H7 (cell line): Measurements from ENCODE around the gene PDE4B. TPM values are rescaled to one million over a fixed set of nuclear protein-coding genes. Genes with fewer than 3 reads are reported as not detected.
"Not testable (repeated sequence)": the region's sequence is repeated elsewhere in the genome, so short reads cannot be mapped to it uniquely, and the experiment has no call there.

Experiments used
- DNase-seq: peaks from one replicate; pipeline ENCODE4 v3.0.0; 2012
- H3K27me3 ChIP-seq: 2 replicates; pipeline ENCODE4 v1.6.0; 2011; ENCODE audit warnings: mild to moderate bottlenecking, low read length; ENCODE audit not compliant: control insufficient read depth, insufficient read depth
- H3K36me3 ChIP-seq: replicated peaks from 2 replicates; pipeline ENCODE4 v1.5.1; 2011; ENCODE audit warnings: low read length; ENCODE audit not compliant: control insufficient read depth, insufficient read depth
- H3K4me3 ChIP-seq: 2 replicates; pipeline ENCODE4 v1.5.1; 2011; ENCODE audit warnings: low read depth, mild to moderate bottlenecking, control low read depth, low read length, moderate library complexity; ENCODE audit not compliant: insufficient read depth
- total RNA-seq: library from RNA; depleted of rRNA; stranded (reverse); fragments of >200 nt; shearing (Covaris generic); gene quantifications from 2 replicates; pipeline ENCODE4 v1.2.3, GENCODE V29; 2014

PDE4B gene
- total RNA-seq, 1 experiment from 2014 or later: 4.1 TPM

DNA sequence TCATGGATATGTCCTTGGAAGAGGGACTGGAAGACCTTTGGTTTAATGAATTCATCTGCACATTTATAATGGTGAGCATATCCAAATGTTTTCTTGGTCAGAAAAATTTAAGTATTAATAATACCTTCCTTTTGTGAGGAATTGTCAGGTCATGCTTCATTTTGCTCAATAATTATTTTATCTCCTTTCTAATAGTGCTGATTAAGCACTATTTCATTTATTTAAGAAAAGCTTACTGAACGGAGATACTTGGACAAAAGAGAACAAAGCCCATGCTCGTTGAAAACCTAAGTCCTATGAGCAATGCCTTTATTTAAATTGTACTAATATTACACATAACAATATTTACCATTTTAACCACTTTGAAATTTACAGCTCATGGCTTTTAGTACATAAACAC lies 281.5 kb downstream of the PDE4B start:
- Histone ChIP-seq H3K4me3 (no peak overlapping the region), H3K36me3 (no peaks in the 10 kb centered on the region), H3K27me3 (no peaks in the 10 kb centered on the region)
- no peak for DNase-seq

DNA sequence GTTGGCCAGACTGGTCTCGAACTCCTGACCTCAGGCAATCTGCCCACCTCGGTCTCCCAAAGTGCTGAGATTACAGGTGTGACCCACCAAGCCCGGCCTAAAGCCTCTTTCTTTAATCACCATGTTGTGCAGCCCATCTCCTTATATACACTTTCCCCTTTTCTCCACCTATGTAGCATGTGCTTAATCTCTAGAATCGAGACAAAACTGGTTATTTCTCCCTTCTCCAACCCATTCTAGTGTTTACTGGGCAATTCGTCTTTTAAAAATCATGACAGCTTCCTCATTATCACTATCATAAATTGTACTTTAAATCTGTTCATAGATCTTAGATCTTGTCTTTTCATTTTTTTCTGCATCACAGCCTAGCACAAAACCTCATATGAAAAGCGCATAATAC lies 285.7 kb downstream of the PDE4B start:
- DNase-seq: no peak
- no peaks in the 10 kb centered on the region for H3K36me3 ChIP-seq
- H3K4me3 ChIP-seq: no peak overlapping the region
- no peaks in the 10 kb centered on the region for H3K27me3 ChIP-seq

DNA sequence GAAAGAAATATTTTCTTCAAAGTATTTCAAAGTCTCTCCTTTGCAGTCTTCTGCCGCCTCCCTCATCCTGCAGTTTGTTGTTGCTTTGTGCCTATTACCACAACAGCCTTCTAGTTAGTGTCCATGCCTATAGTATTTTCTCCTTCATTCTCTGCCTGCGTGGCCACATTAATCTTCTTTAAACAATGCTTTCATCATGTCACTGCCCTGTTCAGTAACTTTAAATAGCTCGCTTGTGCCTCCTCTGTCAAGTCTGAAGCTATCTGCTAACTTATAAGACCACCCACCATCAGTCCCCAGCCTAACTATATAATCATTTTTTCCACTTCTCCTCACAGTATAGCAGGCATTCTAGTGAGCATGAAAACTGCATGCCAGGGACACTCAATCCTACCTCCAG lies 290.3 kb downstream of the PDE4B start:
- H3K36me3 ChIP-seq: no peaks in the 10 kb centered on the region
- no peaks in the 10 kb centered on the region for H3K27me3 ChIP-seq
- DNase-seq: no peak
- H3K4me3 ChIP-seq: no peak overlapping the region

DNA sequence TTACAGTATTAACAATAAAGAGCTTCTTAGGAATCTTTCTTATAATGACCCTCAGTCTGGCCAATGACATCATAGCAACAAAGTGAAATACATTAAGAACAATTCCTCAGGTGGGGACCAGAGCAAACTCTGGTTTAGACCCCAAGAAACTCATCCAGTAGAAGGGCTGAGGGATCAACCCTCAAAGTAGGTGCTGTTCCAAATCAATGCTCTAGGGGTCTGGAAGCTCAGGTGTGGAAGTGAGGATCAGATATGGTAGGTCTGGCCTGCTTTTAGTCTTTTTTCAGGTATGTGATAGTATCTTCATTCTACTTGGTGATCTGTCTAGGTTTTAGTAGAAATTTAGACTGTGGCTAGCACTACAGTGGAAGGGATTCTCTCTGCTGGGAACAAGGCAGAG lies 291.7 kb downstream of the PDE4B start:
- Histone ChIP-seq H3K27me3 (no peaks in the 10 kb centered on the region), H3K36me3 (no peaks in the 10 kb centered on the region)
- DNase-seq: no peak

DNA sequence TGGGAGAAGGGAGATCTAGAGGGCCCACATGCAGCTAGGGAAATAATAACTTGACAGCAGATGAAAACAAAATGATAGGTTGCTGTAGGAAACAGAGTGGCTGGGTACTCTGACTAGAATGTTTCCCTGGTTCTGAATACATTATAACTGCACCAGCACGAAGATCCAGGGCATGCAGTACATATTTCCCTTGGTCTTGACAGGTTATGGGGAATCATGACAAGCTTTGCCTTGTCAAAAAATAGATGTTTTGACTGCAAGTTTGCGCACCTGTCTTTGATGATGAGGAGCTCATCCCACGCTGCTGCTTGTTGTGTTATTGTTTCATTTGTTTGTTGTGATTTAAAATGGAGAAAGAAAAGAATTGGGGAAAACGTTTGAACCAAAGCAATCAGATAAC lies 292.9 kb downstream of the PDE4B start:
- DNase-seq: no peak
- Histone ChIP-seq H3K4me3 (no peak overlapping the region), H3K36me3 (no peaks in the 10 kb centered on the region), H3K27me3 (no peaks in the 10 kb centered on the region)

More for the DNA sequence above, 291.7 kb downstream of the PDE4B start:
- no peak overlapping the region for H3K4me3 ChIP-seq

DNA sequence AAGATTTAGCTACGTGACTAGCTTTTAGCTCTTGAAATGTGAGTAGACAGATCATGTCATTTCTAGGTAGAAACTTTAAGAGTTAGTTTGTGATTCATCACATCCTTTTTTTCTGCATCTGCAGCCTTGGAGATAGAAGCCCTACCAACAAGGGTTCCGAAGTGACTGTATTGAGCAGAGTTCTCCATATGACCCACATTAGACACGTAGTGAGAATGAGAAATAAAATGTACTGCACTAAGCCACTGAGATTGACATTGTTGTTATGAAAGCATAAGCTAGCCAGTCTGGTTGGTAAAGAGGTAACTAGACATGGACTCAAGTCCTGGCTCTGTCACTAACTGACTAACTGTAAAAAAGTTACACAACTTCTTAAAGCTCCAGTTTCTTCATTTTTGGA lies 296.1 kb downstream of the PDE4B start:
- no peak for DNase-seq
- Histone ChIP-seq H3K36me3 (no peaks in the 10 kb centered on the region), H3K4me3 (no peak overlapping the region), H3K27me3 (no peaks in the 10 kb centered on the region)

DNA sequence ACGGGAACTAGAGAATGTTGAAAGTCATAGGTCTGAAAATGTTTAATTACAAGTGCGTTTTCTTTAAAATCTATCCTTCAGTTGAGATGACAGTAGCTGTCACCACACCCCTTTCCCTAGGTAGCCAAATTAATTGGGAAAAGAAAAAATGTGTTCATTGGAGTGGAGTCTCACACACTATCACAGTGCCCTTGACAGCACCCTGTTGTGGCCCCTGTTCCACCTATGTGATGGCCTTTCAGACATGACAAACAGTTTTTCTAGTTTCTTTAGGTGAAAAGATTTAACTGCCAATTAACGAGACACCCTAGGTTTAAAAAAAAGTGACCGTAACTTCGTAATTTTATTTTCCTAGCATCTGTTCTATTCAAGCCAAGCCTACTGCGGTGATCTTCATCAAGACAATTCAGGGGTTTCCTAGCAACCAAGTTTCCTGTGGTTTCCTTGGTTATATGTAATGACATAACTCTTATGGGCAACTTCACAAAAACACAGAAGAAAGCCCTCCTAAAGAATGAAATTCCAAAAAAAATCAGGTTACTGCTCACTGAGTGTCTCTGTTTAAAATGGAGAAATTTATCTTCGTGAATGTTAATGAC lies 298.3 kb downstream of the PDE4B start:
- no peaks in the 10 kb centered on the region for H3K36me3 ChIP-seq

DNA sequence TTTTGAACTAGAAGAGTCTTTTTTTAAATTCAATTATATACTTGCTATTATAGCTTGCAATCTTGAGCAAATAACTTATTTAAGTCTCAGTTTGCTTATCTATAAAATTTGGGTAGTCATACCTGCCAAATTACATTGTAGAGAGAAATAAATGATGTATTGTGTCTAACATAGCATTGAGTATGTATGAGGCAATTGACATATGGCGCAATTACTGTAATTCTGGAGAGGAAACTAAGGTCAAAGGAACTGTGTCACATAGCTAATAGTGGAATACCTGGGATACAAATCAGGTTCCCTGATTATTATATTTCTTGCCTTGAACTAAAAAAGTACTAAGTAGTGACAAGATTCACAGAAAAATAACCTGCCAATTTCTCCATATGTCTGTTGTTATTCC lies 302.5 kb downstream of the PDE4B start:
- Histone ChIP-seq H3K4me3 (no peak overlapping the region), H3K27me3 (no peaks in the 10 kb centered on the region; the same call in 1 of the 2 replicates), H3K36me3 (no peaks in the 10 kb centered on the region)
- DNase-seq: no peak

More for the DNA sequence above, 298.3 kb downstream of the PDE4B start:
- Histone ChIP-seq H3K4me3 (no peak overlapping the region), H3K27me3 (no peaks in the 10 kb centered on the region)
- DNase-seq: no peak

DNA sequence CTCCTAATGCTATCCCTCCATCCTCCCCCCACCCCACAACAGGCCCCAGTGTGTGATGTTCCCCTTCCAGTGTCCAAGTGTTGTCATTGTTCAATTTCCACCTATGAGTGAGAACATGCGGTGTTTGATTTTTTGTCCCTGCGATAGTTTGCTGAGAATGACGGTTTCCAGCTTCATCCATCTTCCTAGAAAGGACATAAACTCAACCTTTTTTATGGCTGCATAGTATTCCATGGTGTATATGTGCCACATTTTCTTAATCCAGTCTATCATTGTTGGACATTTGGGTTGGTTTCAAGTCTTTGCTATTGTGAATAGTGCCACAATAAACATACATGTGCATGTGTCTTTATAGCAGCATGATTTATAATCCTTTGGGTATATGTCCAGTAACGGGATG lies 308.3 kb downstream of the PDE4B start:
- H3K27me3 ChIP-seq, H3K36me3 ChIP-seq, H3K4me3 ChIP-seq, DNase-seq: not testable (repeated sequence)

DNA sequence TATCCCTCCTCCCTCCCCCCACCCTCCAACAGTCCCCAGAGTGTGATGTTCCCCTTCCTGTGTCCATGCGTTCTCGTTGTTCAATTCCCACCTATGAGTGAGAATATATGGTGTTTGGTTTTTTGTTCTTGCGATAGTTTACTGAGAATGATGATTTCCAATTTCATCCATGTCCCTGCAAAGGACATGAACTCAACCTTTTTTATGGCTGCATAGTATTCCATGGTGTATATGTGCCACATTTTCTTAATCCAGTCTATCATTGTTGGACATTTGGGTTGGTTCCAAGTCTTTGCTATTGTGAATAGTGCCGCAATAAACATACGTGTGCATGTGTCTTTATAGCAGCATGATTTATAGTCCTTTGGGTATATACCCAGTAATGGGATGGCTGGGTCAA lies 311.4 kb downstream of the PDE4B start:
- not testable (repeated sequence) for H3K36me3 ChIP-seq, H3K4me3 ChIP-seq, H3K27me3 ChIP-seq, DNase-seq

DNA sequence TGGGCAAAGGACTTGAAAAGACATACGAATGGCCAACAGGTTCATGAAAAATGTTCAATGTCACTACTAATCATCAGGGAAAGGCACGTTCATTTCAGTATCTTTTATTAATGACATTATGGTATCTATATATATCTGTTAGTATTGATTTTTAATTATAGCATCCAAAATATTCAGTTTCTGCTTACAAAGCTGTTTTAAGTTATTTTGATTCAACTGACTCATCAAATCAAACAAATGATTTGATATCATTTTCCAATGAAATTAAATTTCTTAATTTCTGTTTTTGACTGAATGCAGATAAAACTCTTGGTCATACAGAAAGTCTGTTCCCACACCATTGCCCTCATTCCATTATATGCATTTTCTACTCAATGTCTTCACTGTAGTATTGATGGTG lies 315.9 kb downstream of the PDE4B start:
- H3K4me3 ChIP-seq: no peak overlapping the region
- no peaks in the 10 kb centered on the region; the same call in 1 of the 2 replicates for H3K27me3 ChIP-seq
- DNase-seq: no peak
- H3K36me3 ChIP-seq: no peaks in the 10 kb centered on the region

DNA sequence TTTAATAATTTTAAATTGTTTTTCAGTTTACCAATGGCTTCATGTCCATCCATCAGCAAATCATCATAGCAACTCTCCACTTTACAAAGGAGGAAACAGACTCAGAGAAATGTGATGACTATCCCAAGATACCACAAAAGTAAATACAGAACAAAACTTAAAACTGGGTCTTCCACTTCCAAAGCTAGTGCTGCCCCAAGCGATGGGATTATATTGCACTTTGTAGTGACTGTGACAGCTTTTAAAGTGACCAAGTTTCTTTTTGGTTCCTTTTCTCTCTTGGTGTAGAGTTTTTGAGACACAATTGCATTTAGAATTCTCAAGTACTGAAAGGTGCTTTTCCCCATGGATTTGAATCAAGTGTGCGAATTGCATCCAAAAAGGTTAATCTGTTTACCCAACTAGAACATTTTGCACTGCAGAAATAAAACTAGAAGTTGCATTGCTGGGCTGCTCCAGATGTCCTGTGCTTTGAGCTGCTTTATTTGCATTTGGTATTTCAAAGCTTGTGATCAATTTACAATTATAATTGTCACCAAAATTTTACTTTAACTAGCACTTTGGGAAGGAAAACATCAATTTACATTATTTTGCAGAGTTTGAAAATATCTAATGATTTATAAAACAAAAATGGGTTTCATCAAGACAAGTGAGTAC lies 320.2 kb downstream of the PDE4B start:
- DNase-seq: no peak
- Histone ChIP-seq H3K36me3 (no peaks in the 10 kb centered on the region), H3K27me3 (no peaks in the 10 kb centered on the region; the same call in 1 of the 2 replicates), H3K4me3 (no peak overlapping the region)

DNA sequence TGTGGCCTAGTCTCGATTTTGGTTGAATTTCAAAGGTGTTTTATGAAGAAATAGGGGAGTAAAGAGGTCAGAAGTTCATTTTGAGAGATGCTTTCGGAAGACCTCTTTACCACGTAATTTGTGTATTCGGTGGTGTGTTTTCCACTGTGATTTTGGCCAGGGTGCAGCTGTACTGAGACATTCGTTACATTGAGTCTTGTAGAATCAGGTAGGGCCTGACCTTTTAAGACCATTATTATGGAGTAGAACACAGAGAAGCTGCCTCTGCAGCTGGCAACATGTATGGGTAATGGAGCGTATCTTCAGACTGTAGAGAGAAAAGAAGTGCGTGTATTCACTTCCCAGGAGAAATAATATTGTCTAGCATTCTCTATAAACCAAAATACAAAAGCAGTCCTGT lies 326.5 kb downstream of the PDE4B start:
- H3K27me3 ChIP-seq: no peaks in the 10 kb centered on the region
- H3K36me3 ChIP-seq: no peaks in the 10 kb centered on the region
- H3K4me3 ChIP-seq: no peak overlapping the region
- DNase-seq: no peak

DNA sequence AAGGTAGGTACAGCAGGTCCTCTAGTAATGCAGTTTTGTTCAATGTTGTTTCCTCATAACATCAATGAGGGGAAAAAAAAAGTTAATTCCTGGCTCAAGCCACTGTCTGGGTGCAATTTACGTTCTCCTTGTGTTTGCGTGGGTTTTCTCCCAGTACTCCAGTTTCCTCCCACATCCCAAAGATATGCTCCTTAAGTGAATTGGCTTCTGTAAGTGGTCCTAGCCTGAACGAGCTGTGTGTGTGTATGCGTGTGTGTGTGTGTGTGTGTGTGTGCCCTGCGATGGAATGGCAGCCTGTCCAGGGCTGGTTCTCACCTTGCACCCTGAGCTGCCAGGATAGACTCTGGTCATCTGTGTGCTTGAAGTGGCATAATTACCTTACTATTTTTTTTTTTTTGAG lies 332.0 kb downstream of the PDE4B start:
- Histone ChIP-seq H3K27me3 (no peaks in the 10 kb centered on the region), H3K36me3 (no peaks in the 10 kb centered on the region), H3K4me3 (no peak overlapping the region)
- no peak for DNase-seq

DNA sequence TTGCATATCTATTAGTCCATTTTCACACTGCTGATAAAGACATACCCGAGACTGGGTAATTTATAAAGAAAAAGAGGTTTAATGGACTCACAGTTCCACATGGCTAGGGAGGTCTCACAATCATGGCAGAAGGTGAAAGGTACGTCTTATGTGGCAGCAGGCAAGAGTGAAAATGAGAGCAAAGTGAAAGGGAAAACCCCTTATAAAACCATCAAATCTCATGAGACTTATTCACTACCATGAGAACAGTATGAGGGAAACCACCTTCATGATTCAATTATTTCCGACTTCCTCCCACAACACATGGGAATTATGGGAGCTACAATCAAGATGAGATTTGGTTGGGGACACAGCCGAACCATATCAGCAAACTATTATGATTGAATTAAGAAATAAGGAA lies 335.9 kb downstream of the PDE4B start:
- H3K36me3 ChIP-seq, H3K4me3 ChIP-seq, H3K27me3 ChIP-seq, DNase-seq: not testable (repeated sequence)
